Heart left ventricle (tissue), 13 donors: ENCODE measurements around the gene MRGPRE.

ENCODE experiments used
- POLR2A ChIP-seq, 2 donors: fragments of 450-650 bp; IDR thresholded peaks; one replicate each; pipeline ENCODE4 v1.6.1; 2017; ENCODE audit warnings: antibody characterized with exemption in 2 of 2, mild to moderate bottlenecking in 2 of 2, moderate library complexity in 2 of 2
- TF ChIP-seq, protein P1 (sequence below), 12 donors: fragments of 200-600 bp; sonication (generic) in 4 of 12; IDR thresholded peaks; one replicate each; pipeline versions ENCODE4 v1.5.0 to v1.8.0; 2018 to 2022; ENCODE audit warnings: antibody characterized with exemption in 12 of 12, mild to moderate bottlenecking in 5 of 12
- donor health status: ischemic (EF 13 %, LVEDD 7.1; RV severe dilation, severe dysfunction).
- donor health status: DM: no; HTN: yes; CAD: no.
- donor health status: DM: no; HTN: no; CAD: no.
- donor health status: ischemic (EF 25% LVEDD 6.9; RV normal size, moderate dysfunction).
- donor health status: ischemic (EF 25% LVEDD 5.7; RV mildly dilated, moderate dysfunction).
- donor health status: ischemic (EF 35%, LVEDD 5.7; RV mildly dilated, moderate dysfunction).
- donor health status: nonischemic (EF 11% LVEDD 7.7; RV severe dilation, severe dysfunction).
- donor health status: DM: yes; HTN: yes; CAD: no.
- donor health status: PGD.
- donor health status: ischemic (EF 29% LVEDD 5.4; RV normal size, mild dysfunction).
- donor health status: nonischemic (EF 23%, LVEDD 6.1; RV moderate dilation, normal function).

DNA sequence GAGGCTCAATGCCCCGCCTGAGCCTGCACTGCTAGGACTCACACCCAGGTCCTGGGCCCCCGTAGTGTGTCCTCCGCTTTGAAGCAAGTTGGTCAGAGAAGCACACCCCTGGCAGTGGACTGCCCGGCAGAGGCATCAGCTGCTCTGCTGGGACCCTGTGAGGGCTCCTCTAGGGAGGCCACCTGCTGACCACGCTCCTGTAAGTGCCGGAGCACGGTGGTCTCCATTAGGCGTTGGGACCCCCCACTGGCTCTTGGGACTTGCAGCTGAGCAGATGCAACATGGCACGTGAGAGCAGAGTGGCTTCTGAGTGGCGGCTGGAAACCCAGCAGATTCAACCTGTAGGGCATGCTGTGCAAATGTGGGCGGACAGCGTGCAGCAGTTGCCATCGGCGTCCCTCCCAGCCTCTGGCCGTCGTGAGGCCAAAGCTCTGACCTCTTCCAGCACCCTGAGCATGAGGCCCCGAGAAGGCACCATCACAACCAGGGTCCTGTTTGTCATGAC is 30.5 kb downstream of the MRGPRE start:
- TF ChIP-seq, protein P1, sequence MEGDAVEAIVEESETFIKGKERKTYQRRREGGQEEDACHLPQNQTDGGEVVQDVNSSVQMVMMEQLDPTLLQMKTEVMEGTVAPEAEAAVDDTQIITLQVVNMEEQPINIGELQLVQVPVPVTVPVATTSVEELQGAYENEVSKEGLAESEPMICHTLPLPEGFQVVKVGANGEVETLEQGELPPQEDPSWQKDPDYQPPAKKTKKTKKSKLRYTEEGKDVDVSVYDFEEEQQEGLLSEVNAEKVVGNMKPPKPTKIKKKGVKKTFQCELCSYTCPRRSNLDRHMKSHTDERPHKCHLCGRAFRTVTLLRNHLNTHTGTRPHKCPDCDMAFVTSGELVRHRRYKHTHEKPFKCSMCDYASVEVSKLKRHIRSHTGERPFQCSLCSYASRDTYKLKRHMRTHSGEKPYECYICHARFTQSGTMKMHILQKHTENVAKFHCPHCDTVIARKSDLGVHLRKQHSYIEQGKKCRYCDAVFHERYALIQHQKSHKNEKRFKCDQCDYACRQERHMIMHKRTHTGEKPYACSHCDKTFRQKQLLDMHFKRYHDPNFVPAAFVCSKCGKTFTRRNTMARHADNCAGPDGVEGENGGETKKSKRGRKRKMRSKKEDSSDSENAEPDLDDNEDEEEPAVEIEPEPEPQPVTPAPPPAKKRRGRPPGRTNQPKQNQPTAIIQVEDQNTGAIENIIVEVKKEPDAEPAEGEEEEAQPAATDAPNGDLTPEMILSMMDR (IDR thresholded peaks at IDR 0.05), result no peak
- no peak for TF ChIP-seq POLR2A (IDR thresholded peaks at IDR 0.05)
